Glutamatergic neuron (in vitro differentiated cells): ENCODE results near the gene CCDC126. TPM values are rescaled to one million over a fixed set of nuclear protein-coding genes. Genes with fewer than 3 reads are reported as not detected.

Source experiments
- DNase-seq: peaks from one replicate; pipeline ENCODE4 v3.0.0; 2022
- H3K27ac Mint-ChIP-seq: one replicate; pipeline ENCODE4 v1.8.0; 2020; ENCODE audit warnings: mild to moderate bottlenecking, mixed read lengths, inconsistent platforms; ENCODE audit not compliant: unreplicated experiment
- H3K27me3 Mint-ChIP-seq: one replicate; pipeline ENCODE4 v1.8.0; 2020; ENCODE audit warnings: mild to moderate bottlenecking, moderate library complexity, mixed read lengths, inconsistent platforms; ENCODE audit not compliant: unreplicated experiment
- H3K36me3 Mint-ChIP-seq: one replicate; pipeline ENCODE4 v1.8.0; 2020; ENCODE audit warnings: mild to moderate bottlenecking, mixed read lengths, inconsistent platforms; ENCODE audit not compliant: unreplicated experiment
- H3K4me1 Mint-ChIP-seq: one replicate; pipeline ENCODE4 v1.8.0; 2020; ENCODE audit warnings: mild to moderate bottlenecking, low read depth, mixed read lengths, inconsistent platforms; ENCODE audit not compliant: unreplicated experiment
- H3K4me3 Mint-ChIP-seq: one replicate; pipeline ENCODE4 v1.8.0; 2020; ENCODE audit warnings: mild to moderate bottlenecking, mixed read lengths, inconsistent platforms; ENCODE audit not compliant: unreplicated experiment
- H3K9me3 Mint-ChIP-seq: one replicate; pipeline ENCODE4 v1.8.0; 2020; ENCODE audit warnings: mild to moderate bottlenecking, moderate library complexity, mixed read lengths, inconsistent platforms; ENCODE audit not compliant: unreplicated experiment
- total RNA-seq: library from RNA; stranded (reverse); fragmentation: NEBNext Ultra II Directional; extraction: Animal tissue kit (Norgen Biotek cat#: 25700); gene quantifications from one replicate; pipeline ENCODE4 v1.2.1, GENCODE V29; 2021; ENCODE audit not compliant: unreplicated experiment
- TF ChIP-seq, protein P1 (sequence below): fragments of 200-600 bp; sonication (generic); IDR thresholded peaks from one replicate; pipeline ENCODE4 v1.5.0; 2021; ENCODE audit not compliant: partially characterized antibody, unreplicated experiment

CCDC126 gene
- total RNA-seq, 1 donor from 2014 or later: 17.4 TPM

DNA sequence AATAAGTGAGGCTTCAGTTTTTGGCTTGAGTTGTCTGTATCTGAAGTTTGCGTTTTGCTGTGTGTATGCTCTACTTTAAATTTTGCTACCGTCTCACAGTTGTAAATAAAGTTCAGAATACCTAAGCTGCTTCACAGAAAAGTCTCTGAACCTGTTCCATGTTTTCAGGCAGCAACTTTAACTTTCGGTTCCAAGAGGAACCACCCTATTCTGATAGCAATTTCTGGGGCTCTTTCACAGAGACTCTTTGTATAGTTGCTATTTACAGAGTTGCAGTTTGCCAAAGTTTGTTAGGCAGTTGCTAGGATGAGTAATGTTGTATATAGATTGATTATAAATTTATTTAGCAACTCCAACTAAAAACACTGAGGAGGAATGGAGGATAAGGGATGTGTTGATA, 88.5 kb downstream of the CCDC126 start:
- Mint-ChIP-seq H3K36me3 (no peaks in the 10 kb centered on the region), H3K4me1 (no peaks in the 10 kb centered on the region), H3K4me3 (no peak overlapping the region), H3K27me3 (no peaks in the 10 kb centered on the region), H3K27ac (no peak overlapping the region), H3K9me3 (no peaks in the 10 kb centered on the region)
- TF ChIP-seq, protein P1, sequence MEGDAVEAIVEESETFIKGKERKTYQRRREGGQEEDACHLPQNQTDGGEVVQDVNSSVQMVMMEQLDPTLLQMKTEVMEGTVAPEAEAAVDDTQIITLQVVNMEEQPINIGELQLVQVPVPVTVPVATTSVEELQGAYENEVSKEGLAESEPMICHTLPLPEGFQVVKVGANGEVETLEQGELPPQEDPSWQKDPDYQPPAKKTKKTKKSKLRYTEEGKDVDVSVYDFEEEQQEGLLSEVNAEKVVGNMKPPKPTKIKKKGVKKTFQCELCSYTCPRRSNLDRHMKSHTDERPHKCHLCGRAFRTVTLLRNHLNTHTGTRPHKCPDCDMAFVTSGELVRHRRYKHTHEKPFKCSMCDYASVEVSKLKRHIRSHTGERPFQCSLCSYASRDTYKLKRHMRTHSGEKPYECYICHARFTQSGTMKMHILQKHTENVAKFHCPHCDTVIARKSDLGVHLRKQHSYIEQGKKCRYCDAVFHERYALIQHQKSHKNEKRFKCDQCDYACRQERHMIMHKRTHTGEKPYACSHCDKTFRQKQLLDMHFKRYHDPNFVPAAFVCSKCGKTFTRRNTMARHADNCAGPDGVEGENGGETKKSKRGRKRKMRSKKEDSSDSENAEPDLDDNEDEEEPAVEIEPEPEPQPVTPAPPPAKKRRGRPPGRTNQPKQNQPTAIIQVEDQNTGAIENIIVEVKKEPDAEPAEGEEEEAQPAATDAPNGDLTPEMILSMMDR: no peak
- DNase-seq: no peak

DNA sequence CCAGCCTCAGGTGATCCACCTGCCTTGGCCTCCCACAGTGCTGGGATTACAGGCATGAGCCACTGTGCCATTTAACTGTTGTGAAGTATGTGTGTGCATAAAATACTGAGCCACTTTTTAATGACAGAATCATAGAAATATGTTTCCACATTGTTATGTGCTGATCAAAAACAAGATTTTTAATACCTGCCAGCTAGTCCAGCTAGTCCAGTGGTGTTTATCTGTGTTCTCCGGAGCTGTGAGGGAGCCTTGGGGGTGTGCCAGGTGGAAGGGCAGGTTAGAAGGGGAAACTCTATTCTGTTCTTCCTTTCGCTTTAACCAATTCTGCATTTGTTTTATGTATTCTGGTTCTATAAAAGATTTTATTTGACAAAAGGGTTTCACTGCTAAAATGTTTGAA, 89.8 kb downstream of the CCDC126 start:
- Mint-ChIP-seq H3K4me3 (no peak overlapping the region), H3K36me3 (no peaks in the 10 kb centered on the region), H3K27me3 (no peaks in the 10 kb centered on the region)

DNA sequence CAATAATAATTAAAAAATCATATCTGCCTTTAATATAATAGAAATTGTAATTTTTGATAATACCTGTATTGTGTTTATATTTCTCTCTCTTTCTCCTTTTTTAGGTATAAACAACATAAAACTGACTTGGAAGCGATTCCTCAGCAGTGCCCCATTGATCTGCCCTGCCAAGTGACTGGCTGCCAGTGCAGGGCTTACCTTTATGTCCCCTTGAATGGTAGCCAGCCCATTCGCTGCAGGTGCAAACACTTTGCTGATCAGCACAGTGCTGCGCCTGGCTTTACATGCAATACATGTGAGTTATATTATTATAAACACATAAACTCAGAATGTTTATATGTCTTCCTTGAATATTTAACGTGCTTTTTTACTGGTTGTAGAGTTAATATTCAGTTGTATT, 92.0 kb downstream of the CCDC126 start:
- H3K36me3 Mint-ChIP-seq: peaks cover 4% of the 10 kb centered on the region
- H3K4me1 Mint-ChIP-seq: no peaks in the 10 kb centered on the region
- no peak overlapping the region for H3K27ac Mint-ChIP-seq
- H3K9me3 Mint-ChIP-seq: no peaks in the 10 kb centered on the region
- DNase-seq: no peak
- TF ChIP-seq, protein P1: no peak
- no peaks in the 10 kb centered on the region for H3K27me3 Mint-ChIP-seq
- no peak overlapping the region for H3K4me3 Mint-ChIP-seq

More for the DNA sequence above, 89.8 kb downstream of the CCDC126 start:
- no peaks in the 10 kb centered on the region for H3K4me1 Mint-ChIP-seq
- no peak for DNase-seq
- H3K9me3 Mint-ChIP-seq: no peaks in the 10 kb centered on the region
- TF ChIP-seq, protein P1: no peak
- no peak overlapping the region for H3K27ac Mint-ChIP-seq

DNA sequence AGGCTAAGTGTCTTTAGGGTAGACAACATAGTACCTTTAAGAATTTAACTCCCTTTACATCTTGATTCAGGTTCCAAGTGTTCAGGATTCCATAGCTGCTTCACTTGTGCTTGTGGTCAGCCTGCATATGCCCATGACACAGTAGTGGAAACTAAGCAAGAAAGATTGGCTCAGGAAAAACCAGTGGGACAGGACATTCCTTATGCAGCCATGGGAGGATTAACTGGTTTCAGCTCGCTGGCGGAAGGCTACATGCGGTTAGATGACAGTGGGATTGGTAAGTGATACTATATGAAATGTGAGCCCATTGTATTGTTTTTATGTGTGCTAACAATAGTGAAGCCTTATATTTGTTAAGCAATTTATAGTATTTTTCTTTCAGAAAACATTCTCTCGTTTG, 94.1 kb downstream of the CCDC126 start:
- Mint-ChIP-seq H3K27ac (no peak overlapping the region), H3K4me3 (no peak overlapping the region), H3K4me1 (no peaks in the 10 kb centered on the region), H3K36me3 (peaks cover 7% of the 10 kb centered on the region), H3K27me3 (no peaks in the 10 kb centered on the region), H3K9me3 (no peaks in the 10 kb centered on the region)
- DNase-seq: no peak
- TF ChIP-seq, protein P1: no peak

DNA sequence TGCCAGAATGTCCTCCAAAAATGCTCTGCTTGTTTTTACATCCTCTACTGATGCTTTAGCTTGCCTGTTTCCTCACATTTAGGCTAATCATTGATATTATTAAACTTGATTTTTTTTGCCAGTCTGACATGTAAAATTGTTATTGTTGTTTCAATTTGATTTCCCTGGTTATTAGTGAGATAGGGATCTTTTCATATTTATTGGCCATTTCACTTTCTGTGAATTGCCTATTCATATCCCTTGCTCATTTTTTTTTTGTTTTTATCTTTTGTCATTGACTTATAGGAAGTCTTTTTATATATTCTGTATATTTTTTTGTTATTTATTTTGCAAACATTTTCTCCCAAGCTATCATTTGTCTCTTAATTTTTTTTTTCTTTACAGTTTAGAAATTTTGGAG, 96.0 kb downstream of the CCDC126 start:
- H3K36me3 Mint-ChIP-seq: peaks cover 7% of the 10 kb centered on the region
- H3K27ac Mint-ChIP-seq: no peak overlapping the region
- H3K4me3 Mint-ChIP-seq: no peak overlapping the region
- H3K4me1 Mint-ChIP-seq: no peaks in the 10 kb centered on the region
- H3K9me3 Mint-ChIP-seq: no peaks in the 10 kb centered on the region
- no peaks in the 10 kb centered on the region for H3K27me3 Mint-ChIP-seq
- TF ChIP-seq, protein P1: no peak
- no peak for DNase-seq

Other genes starting within 250 kb of the CCDC126 start
- gene IGF2BP3, start 126.9 kb upstream of the CCDC126 start, total RNA-seq: 47.0 TPM
- gene TRA2A, start 65.4 kb upstream of the CCDC126 start, total RNA-seq: 108 TPM
- 23.2 TPM for gene FAM221A, start 82.8 kb downstream of the CCDC126 start, total RNA-seq
- gene STK31, start 112.8 kb downstream of the CCDC126 start, total RNA-seq: 1.7 TPM